HepG2 (cell line): ENCODE data around the gene DNAJB12. TPM values are rescaled to one million over a fixed set of nuclear protein-coding genes. Genes with fewer than 3 reads are reported as not detected.

ENCODE experiments used
- CENPBD1 ChIP-seq: sonication (generic); formaldehyde crosslinking; IDR thresholded peaks from 2 replicates; pipeline ENCODE4 v1.8.0; 2022; ENCODE audit warnings: missing genetic modification reagents, low read depth, mild to moderate bottlenecking, borderline replicate concordance
- CSRNP1 ChIP-seq: sonication (generic); formaldehyde crosslinking; IDR thresholded peaks from 2 replicates; pipeline ENCODE4 v1.8.1; 2023; ENCODE audit warnings: mild to moderate bottlenecking, missing genetic modification reagents
- FOXK2 ChIP-seq: fragments of 450-650 bp; IDR thresholded peaks from 2 replicates; pipeline ENCODE4 v1.6.1; 2016
- HIVEP1 ChIP-seq: sonication (generic); formaldehyde crosslinking; IDR thresholded peaks from 2 replicates; pipeline ENCODE4 v1.4.0; 2020; ENCODE audit warnings: mild to moderate bottlenecking, missing genetic modification reagents
- IRF2 ChIP-seq: IDR thresholded peaks from 2 replicates; pipeline ENCODE4 v1.6.1; 2018; ENCODE audit warnings: missing genetic modification reagents, missing compliant biosample characterization
- MAZ ChIP-seq, 2 experiments: sonication (generic) in 1 of 2; formaldehyde crosslinking in 1 of 2; IDR thresholded peaks; 2 replicates each; pipeline versions ENCODE4 v1.5.0 to v1.6.1; 2012 to 2020; ENCODE audit warnings: low read depth in 2 of 2, mild to moderate bottlenecking in 2 of 2, borderline replicate concordance in 1 of 2, improper control_type of control experiment in 1 of 2, low read length in 1 of 2, missing genetic modification reagents in 1 of 2, moderate library complexity in 1 of 2
- MED8 ChIP-seq: sonication (generic); formaldehyde crosslinking; IDR thresholded peaks from 2 replicates; pipeline ENCODE4 v1.8.1; 2023; ENCODE audit warnings: mild to moderate bottlenecking, missing genetic modification reagents; ENCODE audit not compliant: insufficient replicate concordance
- NR2C2 ChIP-seq: sonication (generic); formaldehyde crosslinking; IDR thresholded peaks from 2 replicates; pipeline ENCODE4 v1.4.0; 2020; ENCODE audit warnings: missing genetic modification reagents, mild to moderate bottlenecking, moderate library complexity, borderline replicate concordance
- PAX8 ChIP-seq: sonication (generic); formaldehyde crosslinking; IDR thresholded peaks from 2 replicates; pipeline ENCODE4 v1.8.0; 2022; ENCODE audit warnings: mild to moderate bottlenecking, missing genetic modification reagents, borderline replicate concordance
- RAD21 ChIP-seq: fragments of 450-650 bp; formaldehyde crosslinking; IDR thresholded peaks from 2 replicates; pipeline ENCODE4 v1.5.0; 2020; ENCODE audit warnings: mild to moderate bottlenecking
- SMAD1 ChIP-seq: sonication (generic); formaldehyde crosslinking; IDR thresholded peaks from 2 replicates; pipeline ENCODE4 v1.4.0; 2020; ENCODE audit warnings: missing genetic modification reagents, low read depth, mild to moderate bottlenecking, borderline replicate concordance
- SYNCRIP ChIP-seq: fragments of 200-400 bp; formaldehyde crosslinking; IDR thresholded peaks from 2 replicates; pipeline ENCODE4 v1.6.1; 2018; ENCODE audit warnings: mild to moderate bottlenecking, low read depth, low read length; ENCODE audit not compliant: insufficient read depth
- ZBTB3 ChIP-seq: sonication (generic); formaldehyde crosslinking; IDR thresholded peaks from 2 replicates; pipeline ENCODE4 v1.4.0; 2020; ENCODE audit warnings: low read depth, mild to moderate bottlenecking, moderate library complexity, missing genetic modification reagents, borderline replicate concordance
- ZFX ChIP-seq: sonication (generic); formaldehyde crosslinking; IDR thresholded peaks from 2 replicates; pipeline ENCODE4 v1.4.0; 2020; ENCODE audit warnings: mild to moderate bottlenecking, low read depth, missing genetic modification reagents, moderate library complexity
- ZIK1 ChIP-seq: sonication (generic); formaldehyde crosslinking; IDR thresholded peaks from 2 replicates; pipeline ENCODE4 v1.5.0; 2020; ENCODE audit warnings: mild to moderate bottlenecking, low read depth, missing genetic modification reagents, borderline replicate concordance
- ZMYM4 ChIP-seq: sonication (generic); formaldehyde crosslinking; IDR thresholded peaks from 2 replicates; pipeline ENCODE4 v1.8.1; 2023; ENCODE audit warnings: mild to moderate bottlenecking, missing genetic modification reagents
- ZNF20 ChIP-seq: sonication (generic); formaldehyde crosslinking; IDR thresholded peaks from 2 replicates; pipeline ENCODE4 v1.4.0; 2020; ENCODE audit warnings: mild to moderate bottlenecking, moderate library complexity, missing genetic modification reagents
- ZNF383 ChIP-seq: sonication (generic); formaldehyde crosslinking; IDR thresholded peaks from 2 replicates; pipeline ENCODE4 v1.4.0; 2020; ENCODE audit warnings: missing genetic modification reagents, mild to moderate bottlenecking, borderline replicate concordance
- ZNF432 ChIP-seq: sonication (generic); formaldehyde crosslinking; IDR thresholded peaks from 2 replicates; pipeline ENCODE4 v1.5.0; 2020; ENCODE audit warnings: missing genetic modification reagents, mild to moderate bottlenecking, borderline replicate concordance
- ZNF512 ChIP-seq: sonication (generic); formaldehyde crosslinking; IDR thresholded peaks from 2 replicates; pipeline ENCODE4 v1.4.0; 2020; ENCODE audit warnings: mild to moderate bottlenecking, missing genetic modification reagents
- ZNF564 ChIP-seq: sonication (generic); formaldehyde crosslinking; IDR thresholded peaks from 2 replicates; pipeline ENCODE4 v1.8.1; 2023; ENCODE audit warnings: mild to moderate bottlenecking, missing genetic modification reagents
- ZNF670 ChIP-seq: sonication (generic); formaldehyde crosslinking; IDR thresholded peaks from 2 replicates; pipeline ENCODE4 v1.8.0; 2022; ENCODE audit warnings: mild to moderate bottlenecking, missing genetic modification reagents, borderline replicate concordance
- ZNF891 ChIP-seq: sonication (generic); formaldehyde crosslinking; IDR thresholded peaks from 2 replicates; pipeline ENCODE4 v1.5.0; 2020; ENCODE audit warnings: mild to moderate bottlenecking, missing genetic modification reagents
- ZSCAN30 ChIP-seq: sonication (generic); formaldehyde crosslinking; IDR thresholded peaks from 2 replicates; pipeline ENCODE4 v1.5.0; 2020; ENCODE audit warnings: mild to moderate bottlenecking, missing genetic modification reagents
- polyA plus RNA-seq, 8 experiments: library from polyadenylated mRNA; depleted of rRNA in 3 of 8; stranded (reverse) in 7 of 8; unstranded in 1 of 8; fragments of >200 nt; fragmentation: Illumina TruSeq in 4 of 8; extraction: Trizol in 4 of 8; gene quantifications; 2 replicates each; pipeline versions ENCODE4 v1.2.1 to v1.2.3, GENCODE V29; 2011 to 2016; ENCODE audit warnings: low read depth in 4 of 8, missing spikeins in 1 of 8, mixed read lengths in 1 of 8; ENCODE audit not compliant: insufficient read depth in 1 of 8
- total RNA-seq, 5 experiments: library from RNA; depleted of rRNA; stranded (reverse); fragments of >200 nt; fragmentation: Illumina TruSeq; extraction: Trizol; gene quantifications; 2 replicates each; pipeline ENCODE4 v1.2.3, GENCODE V29; 2016; ENCODE audit warnings: low read depth in 1 of 5
- TF ChIP-seq, protein P1 (sequence below): sonication (generic); formaldehyde crosslinking; IDR thresholded peaks from 2 replicates; pipeline ENCODE4 v1.8.1; 2023; ENCODE audit warnings: missing genetic modification reagents, mild to moderate bottlenecking, borderline replicate concordance

The DNAJB12 gene
- total and polyA plus RNA-seq, 2 of the 13 experiments (the other 11 are each of a cell fraction or from before 2014, with no cell fraction given) = 10.8 to 18.2 TPM

DNA sequence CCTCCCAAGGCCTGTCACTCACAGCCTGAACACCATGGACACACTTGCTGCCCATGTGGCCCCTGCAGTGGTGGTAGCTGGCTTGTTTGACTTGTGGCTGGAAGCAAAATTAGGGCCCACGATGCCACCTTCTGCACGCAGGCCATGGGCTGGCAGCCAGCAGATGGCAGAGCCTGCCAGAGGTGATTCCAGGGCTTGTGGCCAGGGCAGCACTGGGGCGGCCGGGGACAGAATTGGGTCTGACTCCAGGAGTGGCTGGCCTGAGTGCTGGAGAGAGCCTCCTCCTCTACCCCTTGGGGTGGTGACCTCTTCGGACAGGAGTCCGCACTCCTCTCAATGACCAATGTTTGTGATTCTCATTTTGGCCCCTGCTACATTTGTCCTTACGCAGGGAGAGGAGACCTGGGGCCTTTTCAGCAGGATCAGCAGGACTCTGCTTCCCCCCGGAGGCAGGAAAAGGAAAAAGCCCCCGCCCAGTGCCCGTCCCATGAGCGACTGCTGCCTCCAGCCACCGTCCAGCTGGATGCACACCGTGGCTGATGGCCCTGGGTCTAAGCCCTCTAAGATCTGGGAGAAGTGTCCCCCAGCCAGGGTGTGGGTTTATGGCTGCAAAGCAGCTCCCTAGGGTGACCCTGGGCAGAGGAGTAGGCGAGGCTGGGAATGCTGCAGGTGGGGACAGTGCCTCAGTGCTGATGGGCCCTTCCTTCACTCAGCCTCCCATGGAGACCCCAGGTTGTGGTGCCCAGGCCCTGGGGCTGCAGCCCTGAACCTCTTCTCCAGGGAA is 26.5 kb downstream of the DNAJB12 start (continued):
- TF ChIP-seq IRF2 (no peak; the same call in 1 of the 2 replicates), MAZ (IDR thresholded peaks at IDR 0.05; ENCODE audit: borderline replicate concordance, low read depth, low read length) (peak; percentile 76; the same call in 1 of the 2 replicates), MAZ (CRISPR knock-in tag; IDR thresholded peaks at IDR 0.05; ENCODE audit: low read depth) (no peak), FOXK2 (no peak), MED8 (CRISPR knock-in tag) (no peak), ZMYM4 (CRISPR knock-in tag) (peak; percentile 75), HIVEP1 (CRISPR knock-in tag) (no peak), ZBTB3 (CRISPR knock-in tag) (no peak), ZNF432 (CRISPR knock-in tag) (no peak), ZNF512 (no peak), ZNF383 (CRISPR knock-in tag) (no peak), CSRNP1 (CRISPR knock-in tag) (no peak), ZFX (CRISPR knock-in tag) (peak; percentile 69), ZNF564 (CRISPR knock-in tag) (no peak), ZSCAN30 (CRISPR knock-in tag) (no peak), SMAD1 (CRISPR knock-in tag) (peak; percentile 69; the same call in 1 of the 2 replicates), SYNCRIP (no peak), ZNF670 (CRISPR knock-in tag) (no peak), PAX8 (no peak), ZIK1 (CRISPR knock-in tag) (no peak; the same call in 1 of the 2 replicates), ZNF20 (CRISPR knock-in tag) (no peak), ZNF891 (CRISPR knock-in tag) (no peak; the same call in 1 of the 2 replicates), NR2C2 (no peak; the same call in 1 of the 2 replicates), RAD21 (CRISPR knock-in tag) (peak; percentile 98), CENPBD1 (CRISPR knock-in tag) (no peak)
- TF ChIP-seq, protein P1, sequence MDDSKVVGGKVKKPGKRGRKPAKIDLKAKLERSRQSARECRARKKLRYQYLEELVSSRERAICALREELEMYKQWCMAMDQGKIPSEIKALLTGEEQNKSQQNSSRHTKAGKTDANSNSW = no peak
